ENCODE measurements around the gene API5.

API5 gene

DNA sequence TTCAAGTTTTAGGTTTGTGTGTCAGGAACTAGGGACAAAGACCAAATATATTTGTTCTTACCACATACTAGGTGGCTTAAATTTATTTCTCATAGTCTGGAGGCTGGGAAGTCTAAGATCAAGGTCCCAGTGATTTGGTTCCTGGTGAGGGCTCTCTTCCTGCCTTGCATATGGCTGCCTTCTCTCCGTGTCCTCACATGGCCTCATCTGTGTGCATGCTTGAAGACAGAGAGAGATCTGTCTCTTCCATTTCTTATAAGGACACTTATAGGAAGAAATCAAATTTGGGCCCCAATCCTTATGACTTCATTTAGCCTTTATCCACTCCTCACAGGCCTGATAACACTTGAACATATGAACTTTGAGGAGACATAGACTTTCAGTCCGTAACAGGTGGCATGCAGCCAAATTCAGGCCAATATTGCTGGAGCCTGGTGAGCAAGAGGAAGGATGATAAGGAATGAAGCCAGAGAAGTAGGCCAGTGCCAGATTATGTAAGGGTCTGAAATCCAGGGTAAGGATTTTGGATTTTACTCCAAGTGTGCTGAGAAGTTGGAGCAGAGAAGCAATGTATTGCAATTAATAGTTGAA is 82.1 kb downstream of the API5 start:
- in situ Hi-C loops (cut with MboI; ENCODE audit: low pct_unique_long_range_greater_than_20kb, low sequenced_read_pairs, unreplicated experiment): no loop called here
- TF ChIP-seq CTCF (IDR thresholded peaks at IDR 0.05; ENCODE audit: extremely low read depth, insufficient read depth, missing control alignments): no peak
- no peak for DNase-seq (ENCODE audit: low spot score)
